ENCODE results near the gene PLAGL2.

The PLAGL2 gene

DNA sequence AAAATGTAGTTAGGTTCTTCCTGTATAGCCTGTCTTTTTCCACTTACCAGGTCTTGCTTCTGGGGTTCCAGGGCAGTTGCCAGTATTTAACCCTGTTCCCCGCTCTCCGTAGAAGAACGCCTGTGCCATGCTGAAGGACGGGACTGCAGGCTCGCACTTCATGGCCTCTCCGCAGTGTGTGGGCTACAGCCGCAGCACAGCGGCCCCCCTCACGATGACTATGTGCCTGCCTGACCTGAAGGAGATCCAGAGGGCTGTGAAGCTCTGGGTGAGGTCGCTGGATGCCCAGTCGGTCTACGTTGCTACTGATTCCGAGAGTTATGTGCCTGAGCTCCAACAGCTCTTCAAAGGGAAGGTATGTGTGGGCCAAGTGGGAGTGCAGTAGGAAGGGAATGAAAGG, 23.2 kb upstream of the PLAGL2 start:
- DNase-seq: no peak

DNA sequence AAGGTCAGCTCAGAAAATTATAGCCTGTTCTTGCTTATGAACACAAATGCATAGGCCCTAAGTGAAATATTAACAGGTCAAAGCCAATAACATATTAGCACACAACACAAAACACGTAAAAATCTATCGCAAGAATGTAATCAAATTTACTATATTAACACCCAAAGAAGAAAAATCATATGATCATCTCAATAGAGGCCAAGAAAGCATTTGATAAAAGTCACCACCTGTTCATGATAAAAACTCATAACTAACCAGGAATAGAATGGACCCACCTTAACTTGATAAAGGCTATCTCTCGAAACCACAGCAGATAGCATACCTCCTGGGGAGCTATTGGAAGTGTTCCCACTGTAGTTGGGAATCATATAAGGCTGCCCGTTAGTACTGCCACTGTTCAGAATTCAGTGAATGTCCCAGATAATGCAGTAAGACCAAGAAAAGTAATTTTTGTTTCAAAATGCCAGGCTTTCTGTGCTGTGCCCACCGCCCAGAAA, 21.8 kb upstream of the PLAGL2 start:
- DNase-seq: no peak

DNA sequence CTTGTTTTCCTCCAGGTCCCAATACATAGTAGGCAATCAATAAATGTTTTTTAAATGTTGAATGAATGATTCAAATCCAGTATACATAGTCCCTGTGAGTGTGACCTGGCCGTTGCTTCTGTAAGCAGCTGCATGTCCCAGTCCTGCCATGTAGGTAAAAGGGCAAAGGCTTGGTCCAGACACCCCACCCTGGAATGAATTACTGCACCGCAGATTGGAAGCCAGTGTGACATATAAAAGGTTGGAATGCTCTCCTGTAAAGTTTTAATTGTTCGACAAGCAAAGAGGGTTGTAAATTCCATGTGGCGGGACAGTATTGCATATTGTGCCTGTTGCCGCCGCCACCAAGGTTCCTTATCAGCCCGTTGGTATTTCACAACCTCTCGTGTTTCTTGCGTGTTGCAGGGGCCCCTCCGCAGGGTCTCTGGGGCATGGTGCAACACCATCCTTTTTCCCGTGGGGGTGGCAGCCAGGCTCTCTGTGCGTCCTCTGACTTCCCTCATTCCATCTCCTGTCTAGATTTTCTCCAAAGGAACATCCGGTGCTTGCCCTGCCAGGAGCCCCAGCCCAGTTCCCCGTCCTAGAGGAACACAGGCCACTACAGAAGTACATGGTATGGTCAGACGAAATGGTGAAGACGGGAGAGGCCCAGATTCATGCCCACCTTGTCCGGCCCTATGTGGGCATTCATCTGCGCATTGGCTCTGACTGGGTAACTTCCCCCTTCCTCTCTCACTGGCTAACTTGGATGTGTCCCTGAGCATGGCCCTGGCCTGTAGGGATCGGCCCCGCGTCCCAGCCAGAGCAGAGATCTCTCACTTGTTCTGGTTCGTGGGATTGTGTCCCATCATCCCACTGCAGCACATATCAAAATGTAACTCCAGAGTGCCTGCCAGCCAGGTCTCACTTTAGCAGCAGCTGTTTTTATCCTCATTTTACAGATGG, 20.5 kb upstream of the PLAGL2 start:
- DNase-seq: no peak

DNA sequence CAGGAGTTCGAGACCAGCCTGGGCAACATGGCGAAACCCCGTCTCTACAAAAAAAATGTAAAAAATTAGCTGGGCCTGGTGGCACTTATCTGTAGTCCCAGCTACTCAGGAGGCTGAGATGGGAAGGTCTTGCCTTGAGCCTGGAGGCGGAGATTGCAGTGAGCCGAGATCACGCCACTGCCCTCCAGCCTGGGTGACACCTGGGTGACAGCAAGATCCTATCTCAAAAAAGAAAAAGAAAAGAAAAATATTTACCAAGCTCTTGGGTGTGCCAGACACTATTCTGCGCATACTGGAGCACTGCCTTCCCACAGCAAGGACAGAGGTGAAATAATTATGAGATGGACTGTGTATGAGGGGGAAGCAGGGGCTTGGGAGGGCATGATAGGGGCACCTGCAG, 19.8 kb upstream of the PLAGL2 start:
- no peak for DNase-seq

DNA sequence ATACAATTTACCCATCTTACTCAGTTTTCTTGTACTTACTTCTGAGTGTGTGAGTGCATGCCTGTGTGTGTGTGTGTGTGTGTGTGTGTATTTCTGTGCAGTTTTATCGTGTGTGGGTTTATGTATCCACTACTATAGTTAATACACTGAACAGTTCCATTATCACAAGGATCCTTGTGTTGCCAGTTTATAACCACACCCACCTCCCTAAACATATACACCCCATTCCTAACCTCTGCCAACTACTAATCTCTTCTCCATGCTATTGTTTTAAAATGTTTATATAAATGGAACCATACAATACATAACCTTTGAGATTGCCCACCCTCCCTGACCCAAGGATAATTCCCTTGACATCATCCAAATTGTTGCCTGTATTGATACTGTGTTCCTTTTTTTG, 18.8 kb upstream of the PLAGL2 start:
- DNase-seq: no peak

DNA sequence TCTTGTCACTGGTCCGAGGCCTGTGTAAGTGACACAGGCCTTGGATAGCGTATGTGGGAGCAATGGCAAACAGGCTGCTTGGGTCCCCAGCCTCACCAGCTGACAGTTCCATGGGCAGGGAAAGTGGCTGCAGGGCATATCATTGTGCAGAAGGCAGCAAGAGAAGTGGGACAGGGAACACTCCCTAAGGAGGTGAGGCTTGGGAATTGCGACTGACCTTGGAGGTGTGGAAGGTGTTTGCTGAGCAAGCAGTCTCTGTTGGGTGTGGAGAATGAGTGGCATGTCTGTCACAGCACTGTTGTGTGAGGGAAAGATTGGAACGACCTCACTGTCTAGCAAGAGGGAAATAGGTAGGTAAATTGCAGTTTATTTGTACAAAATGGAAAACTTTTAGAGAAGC, 16.9 kb upstream of the PLAGL2 start:
- DNase-seq: no peak

DNA sequence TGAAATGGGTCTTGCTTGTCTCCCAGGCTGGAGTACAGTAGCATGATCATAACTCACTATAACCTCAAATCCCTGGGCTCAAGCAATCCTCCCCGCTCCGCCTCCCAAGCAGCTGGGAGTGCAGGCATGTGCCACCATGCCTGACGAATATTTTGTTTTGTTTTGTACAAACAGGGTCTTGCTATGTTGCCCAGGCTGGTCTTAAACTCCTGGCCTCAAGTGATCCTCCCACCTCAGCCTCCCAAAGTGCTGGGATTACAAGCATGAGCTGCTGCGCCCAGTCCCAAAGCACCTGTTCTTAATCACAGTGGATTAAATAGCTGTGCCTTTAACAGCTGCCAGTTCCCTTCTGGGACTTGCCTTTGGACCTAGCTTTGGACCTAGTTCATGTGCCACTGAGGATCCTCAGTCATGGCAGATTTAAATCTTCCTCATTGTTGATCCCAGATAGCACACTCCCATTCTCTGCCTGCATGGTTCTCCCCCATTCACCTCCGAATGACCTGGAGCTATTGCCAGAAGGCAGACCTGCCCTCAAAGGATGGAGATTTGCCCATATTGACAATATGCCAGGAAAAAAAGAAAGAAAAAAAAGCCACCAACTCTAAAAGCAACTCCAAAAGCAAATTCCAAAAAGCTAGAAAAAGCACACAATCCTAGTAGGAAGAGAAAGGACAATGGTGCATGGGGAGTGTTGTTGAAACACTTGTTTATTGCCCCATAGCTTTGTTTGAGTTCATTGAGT, 10.8 kb upstream of the PLAGL2 start:
- no peak for DNase-seq

DNA sequence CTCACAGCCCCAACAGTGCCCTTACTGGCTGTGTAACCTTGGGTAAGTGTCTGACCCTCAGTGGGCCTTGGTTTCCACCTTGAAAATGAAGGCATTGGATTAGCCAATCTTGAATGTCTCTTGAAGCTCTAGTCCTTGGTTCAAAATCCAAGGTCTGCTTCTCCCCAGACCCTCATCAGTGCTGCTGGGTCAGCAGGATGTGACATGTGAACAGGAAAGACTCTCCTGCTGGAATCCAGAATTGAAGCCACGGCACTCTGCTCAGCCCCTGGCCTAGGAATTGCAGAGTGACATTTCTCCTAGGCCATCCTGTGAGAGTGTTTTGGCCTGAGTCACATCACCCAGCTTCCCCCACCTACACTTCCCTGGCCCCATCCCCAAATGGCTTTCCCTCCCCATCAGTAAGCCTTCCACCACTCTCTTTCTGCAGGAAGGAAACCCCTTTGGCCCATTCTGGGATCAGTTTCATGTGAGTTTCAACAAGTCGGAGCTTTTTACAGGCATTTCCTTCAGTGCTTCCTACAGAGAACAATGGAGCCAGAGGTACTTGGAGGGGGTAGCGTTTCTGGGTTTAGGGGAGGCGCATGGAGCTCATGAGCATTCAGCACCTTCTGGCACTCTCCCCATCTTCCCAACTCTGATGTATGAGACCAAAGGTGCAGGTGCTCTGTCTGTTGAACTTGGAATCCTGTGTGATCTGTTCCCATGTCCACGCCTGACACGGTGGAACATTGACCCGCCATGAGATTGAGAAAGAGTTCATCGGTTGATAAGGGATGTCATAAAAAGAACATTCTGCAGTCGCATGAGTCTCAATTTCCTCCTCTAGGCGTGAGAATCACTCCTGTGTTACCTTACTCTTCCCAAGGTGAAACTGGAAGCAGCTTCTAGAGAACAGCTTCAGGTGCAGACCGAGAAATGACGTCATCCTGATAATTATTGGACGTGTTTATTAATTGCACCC, 8.9 kb upstream of the PLAGL2 start:
- DNase-seq: no peak

DNA sequence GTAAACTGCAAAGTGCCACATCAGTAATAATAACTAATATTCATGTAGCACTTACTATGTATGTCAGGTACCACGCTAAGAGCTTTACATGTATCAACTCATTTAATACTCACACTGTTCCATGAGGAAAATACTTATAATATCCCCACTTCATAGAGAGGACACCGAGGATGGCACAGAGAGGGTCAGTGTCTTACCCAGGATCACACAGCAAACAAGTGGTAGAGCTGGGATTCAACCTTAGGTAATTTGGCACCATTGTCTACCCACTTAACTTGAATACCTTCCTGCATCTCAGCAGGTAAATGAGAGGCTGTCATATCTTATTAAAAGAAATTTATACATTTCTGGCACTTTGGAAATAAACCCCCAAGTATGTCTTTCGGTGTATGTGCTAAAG, 8.2 kb upstream of the PLAGL2 start:
- no peak for DNase-seq

DNA sequence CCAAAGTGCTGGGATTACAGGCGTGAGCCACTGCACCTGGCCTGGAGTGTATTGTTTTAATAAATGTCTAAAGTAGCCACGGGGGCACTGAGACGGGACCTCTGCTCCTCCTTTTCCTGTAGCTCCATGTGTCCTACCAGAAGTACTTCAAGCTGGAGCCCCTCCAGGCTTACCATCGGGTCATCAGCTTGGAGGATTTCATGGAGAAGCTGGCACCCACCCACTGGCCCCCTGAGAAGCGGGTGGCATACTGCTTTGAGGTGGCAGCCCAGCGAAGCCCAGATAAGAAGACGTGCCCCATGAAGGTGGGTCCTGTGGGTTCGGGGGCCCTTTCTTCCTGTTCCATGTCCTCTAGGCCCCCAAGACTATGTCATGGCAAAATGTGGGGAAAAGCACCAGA, 7.6 kb upstream of the PLAGL2 start:
- no peak for DNase-seq

DNA sequence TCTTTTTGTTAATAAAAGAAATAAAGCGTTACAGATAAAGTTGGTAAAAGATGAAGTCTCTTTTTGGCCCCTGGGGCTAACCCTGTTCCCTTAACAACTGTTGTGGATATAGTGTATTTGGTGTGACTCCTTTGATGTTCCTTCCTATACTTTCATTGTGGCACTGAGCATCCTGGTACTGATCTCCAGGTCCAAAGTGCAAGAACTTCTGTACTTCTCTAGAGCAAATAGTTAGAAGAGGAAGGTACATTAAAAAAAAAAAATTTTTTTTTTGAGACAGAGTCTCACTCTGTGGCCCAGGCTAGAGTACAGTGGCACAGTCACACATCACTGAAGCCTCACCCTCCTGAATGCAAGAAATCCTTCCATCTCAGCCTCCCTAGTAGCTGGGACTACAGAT, 6.3 kb upstream of the PLAGL2 start:
- DNase-seq: no peak

DNA sequence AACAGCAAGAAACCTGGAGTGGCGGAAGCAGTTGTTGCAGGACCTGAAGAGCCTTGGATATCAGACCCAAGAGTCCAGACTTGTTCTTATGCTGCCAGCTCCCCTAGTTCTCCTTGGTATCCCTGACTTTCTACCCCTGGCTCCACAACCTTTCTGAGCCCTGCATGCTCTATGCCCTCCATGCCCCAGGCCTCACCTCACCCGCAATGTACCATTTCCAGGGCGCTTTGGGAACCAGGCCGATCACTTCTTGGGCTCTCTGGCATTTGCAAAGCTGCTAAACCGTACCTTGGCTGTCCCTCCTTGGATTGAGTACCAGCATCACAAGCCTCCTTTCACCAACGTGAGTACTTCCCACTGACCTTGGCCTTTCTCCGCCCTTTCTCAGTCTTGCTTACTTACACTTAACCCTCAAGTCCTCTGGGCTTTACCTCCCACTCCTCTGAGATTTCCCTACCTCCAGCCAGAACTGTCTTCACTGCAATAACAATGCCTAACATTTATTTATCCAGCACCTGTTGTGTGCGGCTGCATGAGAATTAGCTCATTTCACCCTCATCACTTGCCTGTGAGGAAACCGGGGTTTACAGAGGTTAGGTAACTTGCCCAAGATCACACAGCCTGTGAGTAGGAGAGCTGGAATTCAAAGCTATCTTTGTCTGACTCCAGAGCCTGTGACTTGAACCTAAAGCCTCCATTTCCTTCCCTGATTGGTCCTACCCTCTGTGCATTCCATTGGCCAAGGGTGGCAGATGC, 2.5 kb upstream of the PLAGL2 start:
- DNase-seq: no peak

DNA sequence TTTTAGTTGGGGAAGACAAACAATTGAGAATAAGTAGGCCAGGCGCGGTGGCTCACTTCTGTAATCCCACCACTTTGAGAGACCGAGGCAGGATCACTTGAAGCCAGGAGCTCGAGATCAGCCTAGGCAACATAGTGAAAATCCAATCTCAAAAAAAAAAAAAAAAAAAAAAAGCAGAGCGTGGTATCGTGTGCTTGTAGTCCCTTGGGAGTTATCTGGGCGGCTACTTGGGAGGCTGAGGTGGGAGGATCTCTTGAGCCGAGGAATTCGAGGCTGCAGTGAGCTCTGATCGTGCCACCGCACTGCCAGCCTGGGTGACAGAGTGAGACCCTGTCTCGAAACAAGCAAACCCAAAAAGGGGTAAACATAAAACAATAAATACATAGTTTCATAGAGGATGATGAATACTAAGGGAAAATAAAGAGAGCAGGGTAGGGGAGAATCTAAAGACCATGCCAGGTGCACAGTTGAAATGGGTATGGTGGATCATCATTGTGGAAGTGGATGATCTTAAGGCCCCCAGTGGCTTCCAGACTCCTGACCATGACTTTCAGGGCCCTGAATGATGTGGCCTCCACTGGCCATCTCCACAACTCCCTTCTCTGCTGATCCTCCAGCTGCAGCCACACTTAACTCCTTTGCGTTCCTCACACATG, 1.1 kb upstream of the PLAGL2 start:
- no peak for DNase-seq

DNA sequence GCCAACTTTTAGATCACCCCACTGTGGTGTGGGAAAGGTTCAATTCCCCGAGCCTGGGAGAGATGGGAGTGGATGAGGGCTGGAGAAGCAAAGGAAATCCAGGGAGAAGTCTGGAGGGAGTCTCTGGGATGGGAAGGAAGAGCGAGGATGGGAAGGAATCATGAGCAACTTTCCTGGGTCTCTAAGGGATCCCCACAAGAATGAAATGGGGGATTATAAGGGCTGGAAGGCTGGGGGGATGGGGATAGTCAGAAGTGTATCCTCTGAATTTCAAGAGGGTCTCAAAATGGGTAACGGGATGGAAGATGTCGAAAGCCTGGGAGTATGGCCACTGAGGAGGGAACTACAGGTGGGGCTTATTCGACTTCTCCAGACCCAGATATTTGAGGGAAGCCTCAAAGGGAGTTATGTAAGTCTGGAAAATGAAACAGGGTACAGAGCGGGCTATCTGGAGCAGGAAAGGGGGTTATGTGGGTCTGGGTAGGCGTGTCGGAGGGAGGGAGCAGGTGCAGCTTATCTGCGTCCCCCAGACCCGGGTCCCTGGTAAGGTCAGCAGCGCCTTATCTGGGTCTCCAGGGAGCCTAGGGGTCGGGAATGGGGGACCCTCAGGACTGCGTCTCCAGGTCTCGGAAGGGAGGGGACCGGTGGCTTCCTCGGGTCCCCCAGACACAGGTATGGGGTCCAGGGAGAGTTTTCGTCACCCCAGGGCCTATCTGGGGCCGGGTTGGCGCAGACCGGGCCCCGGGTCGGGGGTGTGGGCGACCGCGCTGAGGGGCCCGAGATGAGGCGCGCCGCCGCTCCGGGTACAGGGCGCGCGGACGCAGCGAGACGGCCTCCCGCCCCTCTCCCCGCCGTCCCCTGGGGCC, 550 bp downstream of the PLAGL2 start:
- no peak for DNase-seq

DNA sequence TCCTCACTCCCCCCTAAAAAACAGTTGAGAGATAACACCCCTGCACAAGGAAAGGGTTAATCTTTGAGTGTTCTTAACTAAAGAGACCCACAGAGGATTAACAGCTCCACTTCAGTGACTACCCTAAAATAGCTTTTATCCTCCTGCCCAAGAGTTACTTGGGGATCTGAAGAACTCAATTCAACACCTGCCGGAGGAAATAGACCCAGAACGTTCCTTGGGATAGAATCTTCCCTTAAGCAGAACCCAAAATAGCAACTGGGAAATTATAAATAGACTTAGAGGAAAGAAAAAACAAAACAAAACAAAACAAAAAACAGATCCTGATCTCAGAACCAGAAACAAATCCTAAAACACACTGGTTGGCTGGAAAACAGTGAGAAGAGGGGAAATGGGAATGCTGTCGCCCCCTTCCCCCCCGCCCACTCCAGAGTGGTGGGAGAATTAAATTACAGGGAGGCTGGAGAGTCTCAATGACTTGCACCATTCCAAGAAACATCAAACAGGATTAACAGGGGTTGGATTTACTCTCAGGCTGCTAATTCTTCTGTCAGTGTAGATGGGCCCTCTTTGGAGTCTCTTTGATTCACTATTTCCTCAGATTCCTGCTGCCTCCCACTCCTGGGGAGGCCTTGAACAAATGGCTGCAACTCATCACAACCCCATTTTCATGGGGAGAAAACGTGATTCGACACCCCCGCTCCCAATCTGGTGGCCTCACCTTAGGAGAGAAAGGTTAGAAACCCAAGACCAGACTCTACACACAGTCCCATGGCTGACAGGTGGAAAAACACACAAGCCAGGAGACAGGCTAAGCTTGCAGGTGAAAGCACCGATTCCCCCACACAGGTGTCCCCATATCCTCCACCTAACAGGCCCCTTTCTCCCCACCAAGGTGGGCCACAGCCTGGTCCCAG, 1.4 kb downstream of the PLAGL2 start:
- DNase-seq: no peak

DNA sequence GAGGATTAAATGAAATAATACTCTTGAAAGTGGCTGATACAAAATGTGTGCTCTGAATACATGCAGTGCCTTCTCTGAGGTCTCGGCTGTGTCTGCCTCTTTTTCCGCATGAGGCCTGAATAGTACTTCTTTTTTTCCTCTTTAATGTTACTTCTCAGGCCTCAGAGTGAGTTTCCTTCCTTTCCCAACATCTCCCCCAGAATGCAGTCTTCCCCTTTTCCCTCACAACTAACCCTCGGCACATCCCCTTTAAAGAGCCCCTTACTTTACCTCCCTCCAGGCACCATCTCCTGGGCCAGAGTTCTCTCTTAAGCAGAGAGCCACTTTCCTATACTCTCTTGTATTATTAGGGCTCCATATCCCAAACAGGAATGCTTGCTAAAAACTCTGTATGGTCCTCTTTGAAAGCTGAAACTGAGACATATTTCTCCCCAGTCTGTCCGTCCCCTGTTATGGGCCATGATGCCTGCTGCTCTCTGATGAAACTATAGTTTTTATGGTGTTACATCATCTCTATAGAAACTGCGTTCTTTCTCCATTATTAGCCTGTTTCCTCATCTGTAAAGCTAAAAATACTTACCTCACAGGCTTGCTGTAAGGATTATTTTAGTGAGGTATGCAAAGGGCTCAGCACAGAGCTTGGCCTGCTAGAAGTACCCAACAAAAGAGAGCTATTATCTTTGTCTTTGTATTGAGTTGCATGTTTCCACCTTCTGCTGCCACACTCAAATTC, 2.3 kb downstream of the PLAGL2 start:
- DNase-seq: no peak

DNA sequence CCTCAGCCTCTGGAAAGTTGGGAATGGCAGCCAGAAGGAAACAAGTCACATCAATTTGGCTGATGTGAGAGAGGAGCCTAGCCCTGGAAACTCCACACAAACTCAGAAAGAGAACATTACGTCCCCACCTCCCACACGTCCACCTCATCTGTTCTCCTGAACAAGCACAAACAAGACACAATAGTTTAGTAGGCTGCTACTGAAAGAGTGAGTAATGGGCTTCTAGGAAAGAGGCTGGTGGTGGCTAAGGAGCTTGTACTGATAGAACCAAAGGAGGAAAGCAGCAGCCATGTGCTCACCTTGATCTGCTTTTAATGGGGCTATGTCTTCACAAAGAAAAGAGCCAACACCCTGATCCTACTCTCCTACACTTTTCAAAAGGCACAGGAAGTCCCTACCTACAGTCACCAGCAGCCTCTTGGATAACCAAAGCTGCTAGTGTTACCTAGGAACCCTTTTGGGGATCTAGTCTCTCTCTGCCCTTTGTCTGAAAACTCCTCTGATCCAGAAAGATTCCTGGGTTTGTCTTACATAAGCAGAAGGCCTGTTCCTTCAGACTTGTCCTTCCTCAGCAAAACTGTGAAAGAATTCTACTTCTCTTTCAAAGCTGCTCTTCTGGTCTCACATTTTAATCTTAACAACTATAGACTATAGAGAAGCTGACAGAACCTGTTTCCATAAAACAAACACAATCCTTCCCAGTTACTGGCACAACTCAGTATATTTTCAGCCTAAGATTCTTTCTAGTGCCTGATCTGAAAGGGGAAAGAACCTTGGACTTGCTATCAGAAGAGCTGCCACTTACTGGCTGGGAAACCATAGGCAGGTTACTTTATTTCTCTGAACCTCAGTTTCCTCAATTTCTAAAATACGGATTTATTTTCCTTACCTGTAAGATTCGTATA, 3.1 kb downstream of the PLAGL2 start:
- DNase-seq: no peak

Measured in kidney glomerular epithelial cell (primary cell).